Stomach (tissue), 19 donors: ENCODE measurements around the gene RNF20. TPM values are rescaled to one million over a fixed set of nuclear protein-coding genes. Genes with fewer than 3 reads are reported as not detected.

Source experiments
- DNase-seq, 2 donors: peaks; one replicate each; pipeline versions ENCODE4 v3.0.0 to v3.0.0-alpha.2; 2013 to 2019
- H3K27ac ChIP-seq, 5 donors: fragments of 200-600 bp in 4 of 5; sonication (generic) in 4 of 5; one replicate each; pipeline ENCODE4 v1.5.1; 2013 to 2019; ENCODE audit warnings: mild to moderate bottlenecking in 1 of 5, moderate library complexity in 1 of 5
- H3K27me3 ChIP-seq, 3 donors: fragments of 200-600 bp; sonication (generic); one replicate each; pipeline ENCODE4 v1.5.1; 2017 to 2019; ENCODE audit warnings: mixed run types in 1 of 3
- H3K36me3 ChIP-seq, 4 donors: fragments of 200-600 bp; sonication (generic); 1 replicate in 3 of 4; 2 replicates in 1 of 4; pipeline ENCODE4 v1.5.1; 2016 to 2019
- H3K4me1 ChIP-seq, 4 donors: fragments of 200-600 bp; sonication (generic); one replicate each; pipeline ENCODE4 v1.5.1; 2016 to 2019
- H3K4me3 ChIP-seq, 4 donors: fragments of 200-600 bp; sonication (generic) in 3 of 4; one replicate each; pipeline ENCODE4 v1.5.1; 2016 to 2019; ENCODE audit warnings: mild to moderate bottlenecking in 1 of 4
- H3K9me3 ChIP-seq, 4 donors: fragments of 200-600 bp; sonication (generic); one replicate each; pipeline ENCODE4 v1.5.1; 2016 to 2019
- CTCF ChIP-seq, 7 experiments: fragments of 450-650 bp in 4 of 7; fragments of 200-600 bp in 3 of 7; sonication (generic) in 3 of 7; IDR thresholded peaks; one replicate each; pipeline ENCODE4 v1.5.1; 2016 to 2019; ENCODE audit warnings: antibody characterized with exemption in 7 of 7, control low read depth in 2 of 7, mild to moderate bottlenecking in 1 of 7
- EP300 ChIP-seq: sonication (generic); formaldehyde crosslinking; IDR thresholded peaks from one replicate; pipeline ENCODE4 v1.6.1; 2017; ENCODE audit warnings: antibody characterized with exemption
- POLR2A ChIP-seq, 4 donors: fragments of 450-650 bp; IDR thresholded peaks; one replicate each; pipeline ENCODE4 v1.6.1; 2016; ENCODE audit warnings: antibody characterized with exemption in 4 of 4, control low read depth in 2 of 4, mild to moderate bottlenecking in 1 of 4, moderate library complexity in 1 of 4
- POLR2AphosphoS5 ChIP-seq, 3 donors: sonication (generic); formaldehyde crosslinking; IDR thresholded peaks; one replicate each; pipeline ENCODE4 v1.6.1; 2016; ENCODE audit warnings: antibody characterized with exemption in 3 of 3
- WGBS, 5 donors: extraction: QIAGEN DNeasy Blood & Tissue Kit in 3 of 5; methylation state at CpG; one replicate each; pipeline versions ENCODE4 v1.1.5 to v1.1.7; 2013 to 2018; 5-methylcytosine and 5-hydroxymethylcytosine counted together
- intact Hi-C: fragments of 100-400 bp; cut with DNase I; formaldehyde crosslinking; loops from one replicate; pipeline ENCODE4 v1.15.1; 2023; ENCODE audit warnings: low total_unique reads
- long read RNA-seq, 10 donors: transcript quantifications; one replicate each; lab custom pipeline, GENCODE V29; 2026
- polyA plus RNA-seq, 3 donors: library from polyadenylated mRNA; stranded (reverse); fragments of 200-250 nt; gene quantifications; one replicate each; pipeline ENCODE4 v1.2.3, GENCODE V29; 2013
- total RNA-seq, 5 donors: library from RNA; depleted of rRNA; stranded (reverse); fragments of >200 nt; gene quantifications; one replicate each; pipeline versions ENCODE4 v1.1.0 to v1.2.3, GENCODE V29; 2014 to 2016
- donor health status: healthy with polysubstance abuse.
- donor health status: Bipolar disorder and iron deficiency.
- donor health status: healthy.

Gene RNF20
- 10 to 100 TPM in 3 of 5 donors, 1 to 10 TPM in 2; 8.2 to 30.4 (median 14.8) TPM for total RNA-seq
- 10 to 100 TPM in 2 of 3 donors, 1 to 10 TPM in 1; 9.4 to 12.8 (median 12.0) TPM for polyA plus RNA-seq
- long read RNA-seq, donor 1 = 0 reads
- long read RNA-seq, donor 2, partial matches to known transcripts = 20 of 22 reads
- long read RNA-seq, donor 2, other reads (novel, unspliced or antisense) = 0 of 22 reads
- long read RNA-seq, donor 3 = 0 reads
- long read RNA-seq, donor 4 = 0 reads
- long read RNA-seq, donor 5 = 0 reads
- long read RNA-seq, donor 6, partial matches to known transcripts = 30 of 31 reads
- long read RNA-seq, donor 6, other reads (novel, unspliced or antisense) = 0 of 31 reads
- long read RNA-seq, donor 7, partial matches to known transcripts = 5 of 6 reads
- long read RNA-seq, donor 7, other reads (novel, unspliced or antisense) = 0 of 6 reads
- long read RNA-seq, donor 8, partial matches to known transcripts = 0 of 1 reads
- long read RNA-seq, donor 8, other reads (novel, unspliced or antisense) = 0 of 1 reads
- long read RNA-seq, donor 9, partial matches to known transcripts = 8 of 9 reads
- long read RNA-seq, donor 9, other reads (novel, unspliced or antisense) = 0 of 9 reads
- long read RNA-seq, donor 10 = 0 reads

- H3K4me3 ChIP-seq = peak within 1 kb of the TSS; percentile 63 to 83 (median 71)
- peak; percentile 100 for DNase-seq
- TF ChIP-seq CTCF (IDR thresholded peaks at IDR 0.05) (peak in 1 of 7 experiments; percentile 8), EP300 (no peak), POLR2A (IDR thresholded peaks at IDR 0.05) (no peak), POLR2AphosphoS5 (IDR thresholded peaks at IDR 0.05) (peak; percentile 25 to 87 (median 56))
- H3K36me3 ChIP-seq = peaks cover 0 to 32% (median 31%) of the 10 kb centered on the region in 4 donors
- no peaks in the 10 kb centered on the region for H3K9me3 ChIP-seq
- WGBS, 5 donors = 0 to 1% (median 0%) methylated on average over 41 to 45 of the region's 45 CpGs
- intact Hi-C loops = no loop called here
- H3K4me1 ChIP-seq = peaks cover 14 to 44% (median 28%) of the 10 kb centered on the region in 4 donors
- H3K27me3 ChIP-seq = no peaks in the 10 kb centered on the region
- H3K27ac ChIP-seq = peak within 1 kb of the TSS; percentile 83 to 96 (median 92)
These were observed at the start of gene RNF20 for GRCh38 chr9:101533334-101534204. Gene RNF20, plus strand, starts transcription at chr9:101533853. Its CDS starts 1,571 bp downstream, at chr9:101535424.

DNA sequence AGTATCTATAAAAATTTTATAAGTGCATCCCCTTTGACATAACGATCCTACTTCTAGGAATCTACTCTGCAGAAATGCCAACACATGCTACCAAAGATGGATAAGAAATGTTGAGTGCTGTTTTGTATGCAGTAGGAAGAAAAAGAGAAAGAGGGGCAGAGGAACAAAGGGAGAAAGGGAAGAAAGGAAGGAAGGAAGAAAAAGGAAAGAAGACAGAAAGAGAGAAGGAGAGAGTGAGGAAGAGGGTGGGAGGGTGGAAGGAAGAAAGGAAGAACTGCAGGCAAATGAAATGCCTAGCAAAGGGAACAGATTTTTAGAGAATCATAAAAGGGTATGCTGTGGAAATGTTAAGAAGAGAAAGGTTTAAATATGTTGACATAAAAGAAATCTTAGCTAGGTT, 49.6 kb upstream of the RNF20 start:
- WGBS, 5 donors = 61 to 88% (median 80%) methylated on average over 1 of the region's 1 CpG
- no peak overlapping the region for H3K27ac ChIP-seq
- peaks cover 0 to 15% (median 12%) of the 10 kb centered on the region in 3 donors for H3K27me3 ChIP-seq
- H3K9me3 ChIP-seq = no peaks in the 10 kb centered on the region
- no peaks in the 10 kb centered on the region for H3K36me3 ChIP-seq
- no peak overlapping the region for H3K4me3 ChIP-seq
- no peak for DNase-seq
- H3K4me1 ChIP-seq = peaks cover 21 to 67% (median 36%) of the 10 kb centered on the region in 4 donors
- no peak for TF ChIP-seq POLR2AphosphoS5 (IDR thresholded peaks at IDR 0.05)
- no peak for TF ChIP-seq CTCF (IDR thresholded peaks at IDR 0.05)
- no peak for TF ChIP-seq POLR2A (IDR thresholded peaks at IDR 0.05)
- TF ChIP-seq EP300 = no peak
- intact Hi-C loops = no loop called here

DNA sequence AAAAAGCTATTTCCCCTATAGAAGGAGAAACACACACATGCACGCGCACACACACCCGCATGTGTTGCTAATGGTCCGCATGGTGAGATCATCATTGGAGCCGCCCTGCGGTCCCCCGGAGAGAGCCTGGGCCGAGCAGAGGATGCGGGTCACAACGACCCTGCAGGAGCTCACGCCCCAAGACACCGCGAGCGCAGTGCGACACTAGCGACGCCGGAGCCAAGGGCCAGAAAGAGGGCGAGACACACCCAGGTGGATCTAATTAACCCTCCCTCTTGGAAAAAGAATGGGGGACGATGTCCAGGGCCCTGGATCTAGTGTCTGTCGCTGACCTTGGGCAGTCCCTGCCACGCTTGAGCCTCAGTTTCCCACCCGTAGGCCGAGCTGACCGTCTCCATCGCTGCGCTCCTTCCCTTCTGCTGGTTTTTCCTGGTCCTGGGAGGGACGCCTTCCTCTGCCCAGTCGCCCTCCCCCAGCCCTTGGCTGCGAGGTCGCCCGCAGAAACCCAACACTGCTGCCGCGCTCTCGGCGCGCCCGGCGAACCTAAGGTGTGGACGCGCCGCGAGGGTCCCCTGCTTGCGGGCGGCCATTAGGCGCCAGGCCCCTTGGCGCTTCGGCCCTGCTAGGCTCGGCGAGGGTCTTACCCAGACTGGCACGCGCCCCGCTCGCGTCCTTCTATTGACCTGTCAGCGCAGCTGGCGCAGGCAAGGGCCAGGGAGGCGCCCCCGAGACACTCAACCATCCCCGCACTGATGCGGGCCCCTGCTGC, 47.5 kb upstream of the RNF20 start:
- no peak for TF ChIP-seq EP300
- TF ChIP-seq CTCF (IDR thresholded peaks at IDR 0.05) = no peak
- no peak for TF ChIP-seq POLR2A (IDR thresholded peaks at IDR 0.05)
- TF ChIP-seq POLR2AphosphoS5 (IDR thresholded peaks at IDR 0.05) = peak in 1 of 3 donors; percentile 79
- Histone ChIP-seq H3K4me3 (peak overlapping the region; percentile 65 to 83 (median 70)), H3K4me1 (peaks cover 9 to 47% (median 19%) of the 10 kb centered on the region in 4 donors), H3K36me3 (no peaks in the 10 kb centered on the region), H3K27me3 (peaks cover 0 to 15% (median 12%) of the 10 kb centered on the region in 3 donors), H3K27ac (peak overlapping the region; percentile 87 to 93 (median 92)), H3K9me3 (no peaks in the 10 kb centered on the region)
- DNase-seq = peak; percentile 48 to 88
- intact Hi-C loops = no loop called here
- 1 to 7% (median 2%) methylated on average over 45 to 61 of the region's 61 CpGs for WGBS, 5 donors
